Endothelial cell (in vitro differentiated cells): ENCODE measurements around the gene EID1. TPM values are rescaled to one million over a fixed set of nuclear protein-coding genes. Genes with fewer than 3 reads are reported as not detected.

Experiments used
- DNase-seq: peaks from one replicate; pipeline ENCODE4 v3.0.0; 2021; ENCODE audit warnings: low spot score
- H3K27ac Mint-ChIP-seq: one replicate; pipeline ENCODE4 v1.8.0; 2021; ENCODE audit warnings: mixed read lengths, inconsistent platforms; ENCODE audit not compliant: unreplicated experiment
- H3K27me3 Mint-ChIP-seq: one replicate; pipeline ENCODE4 v1.8.0; 2021; ENCODE audit warnings: mild to moderate bottlenecking, moderate library complexity, mixed read lengths, inconsistent platforms; ENCODE audit not compliant: unreplicated experiment
- H3K36me3 Mint-ChIP-seq: one replicate; pipeline ENCODE4 v1.8.0; 2021; ENCODE audit warnings: mild to moderate bottlenecking, low read depth, mixed read lengths, inconsistent platforms; ENCODE audit not compliant: unreplicated experiment
- H3K4me1 Mint-ChIP-seq: one replicate; pipeline ENCODE4 v1.8.0; 2021; ENCODE audit warnings: mild to moderate bottlenecking, mixed read lengths, inconsistent platforms; ENCODE audit not compliant: unreplicated experiment
- H3K4me3 Mint-ChIP-seq: one replicate; pipeline ENCODE4 v1.8.0; 2021; ENCODE audit warnings: mild to moderate bottlenecking, mixed read lengths, inconsistent platforms; ENCODE audit not compliant: unreplicated experiment
- H3K9me3 Mint-ChIP-seq: one replicate; pipeline ENCODE4 v1.8.0; 2021; ENCODE audit warnings: mixed read lengths, inconsistent platforms; ENCODE audit not compliant: unreplicated experiment
- total RNA-seq: library from RNA; stranded (reverse); fragmentation: NEBNext Ultra II Directional; extraction: Animal tissue kit (Norgen Biotek cat#: 25700); gene quantifications from one replicate; pipeline ENCODE4 v1.2.1, GENCODE V29; 2021; ENCODE audit not compliant: unreplicated experiment
- TF ChIP-seq, protein P1 (sequence below): fragments of 200-600 bp; sonication (generic); IDR thresholded peaks from one replicate; pipeline ENCODE4 v1.5.0; 2021; ENCODE audit warnings: antibody characterized with exemption; ENCODE audit not compliant: unreplicated experiment

The EID1 gene
- total RNA-seq, 1 donor from 2014 or later, result 126 TPM

GRCh38 chr15:48925714-48926223 lies 47.8 kb downstream of the EID1 start:
- H3K4me1 Mint-ChIP-seq, result peaks cover 18% of the 10 kb centered on the region
- H3K36me3 Mint-ChIP-seq, result peaks cover 15% of the 10 kb centered on the region
- H3K27ac Mint-ChIP-seq, result peak overlapping the region; percentile 21
- DNase-seq, result no peak
- H3K9me3 Mint-ChIP-seq, result no peaks in the 10 kb centered on the region
- TF ChIP-seq, protein P1, sequence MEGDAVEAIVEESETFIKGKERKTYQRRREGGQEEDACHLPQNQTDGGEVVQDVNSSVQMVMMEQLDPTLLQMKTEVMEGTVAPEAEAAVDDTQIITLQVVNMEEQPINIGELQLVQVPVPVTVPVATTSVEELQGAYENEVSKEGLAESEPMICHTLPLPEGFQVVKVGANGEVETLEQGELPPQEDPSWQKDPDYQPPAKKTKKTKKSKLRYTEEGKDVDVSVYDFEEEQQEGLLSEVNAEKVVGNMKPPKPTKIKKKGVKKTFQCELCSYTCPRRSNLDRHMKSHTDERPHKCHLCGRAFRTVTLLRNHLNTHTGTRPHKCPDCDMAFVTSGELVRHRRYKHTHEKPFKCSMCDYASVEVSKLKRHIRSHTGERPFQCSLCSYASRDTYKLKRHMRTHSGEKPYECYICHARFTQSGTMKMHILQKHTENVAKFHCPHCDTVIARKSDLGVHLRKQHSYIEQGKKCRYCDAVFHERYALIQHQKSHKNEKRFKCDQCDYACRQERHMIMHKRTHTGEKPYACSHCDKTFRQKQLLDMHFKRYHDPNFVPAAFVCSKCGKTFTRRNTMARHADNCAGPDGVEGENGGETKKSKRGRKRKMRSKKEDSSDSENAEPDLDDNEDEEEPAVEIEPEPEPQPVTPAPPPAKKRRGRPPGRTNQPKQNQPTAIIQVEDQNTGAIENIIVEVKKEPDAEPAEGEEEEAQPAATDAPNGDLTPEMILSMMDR, result no peak
- H3K4me3 Mint-ChIP-seq, result peak overlapping the region; percentile 19
- H3K27me3 Mint-ChIP-seq, result peaks cover 4% of the 10 kb centered on the region

GRCh38 chr15:48928877-48929538 lies 51.1 kb downstream of the EID1 start:
- Mint-ChIP-seq H3K27me3 (peaks cover 2% of the 10 kb centered on the region), H3K27ac (no peak overlapping the region)
- DNase-seq, result no peak

DNA sequence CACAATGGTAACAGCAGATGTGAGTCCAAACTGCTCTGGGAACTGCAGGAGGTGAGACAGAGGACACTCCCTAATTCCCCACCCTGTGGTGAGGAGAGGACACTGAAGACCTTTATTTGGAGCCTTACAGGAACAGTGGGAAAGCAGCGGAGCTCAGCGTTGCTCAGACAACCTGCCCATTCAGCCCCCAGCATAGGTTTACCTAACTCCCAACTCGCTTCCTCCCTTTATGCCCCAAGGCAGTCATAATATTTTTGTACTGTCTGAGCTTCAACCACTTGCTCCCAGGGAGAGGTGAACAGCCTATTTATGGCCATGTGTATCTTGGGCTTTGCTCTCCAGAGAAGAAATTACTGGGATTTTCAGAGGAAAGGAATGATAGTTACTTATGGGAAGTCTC lies 51.7 kb downstream of the EID1 start:
- Mint-ChIP-seq H3K9me3 (no peaks in the 10 kb centered on the region), H3K4me1 (peaks cover 18% of the 10 kb centered on the region), H3K36me3 (peaks cover 5% of the 10 kb centered on the region), H3K27ac (no peak overlapping the region), H3K27me3 (peaks cover 1% of the 10 kb centered on the region), H3K4me3 (no peak overlapping the region)
- no peak for DNase-seq
- TF ChIP-seq, protein P1, result no peak

More at GRCh38 chr15:48928877-48929538, 51.1 kb downstream of the EID1 start:
- Mint-ChIP-seq H3K9me3 (no peaks in the 10 kb centered on the region), H3K4me1 (peaks cover 18% of the 10 kb centered on the region), H3K4me3 (no peak overlapping the region), H3K36me3 (peaks cover 5% of the 10 kb centered on the region)
- TF ChIP-seq, protein P1, result no peak

Other genes with a start within 250 kb of the EID1 start
- gene FBN1, start 232.4 kb upstream of the EID1 start, total RNA-seq, result 54.0 TPM
- gene CEP152, start 67.1 kb upstream of the EID1 start, total RNA-seq, result 4.7 TPM
- gene SHC4, start 85.8 kb downstream of the EID1 start, total RNA-seq, result 6.8 TPM
- 44.3 TPM for gene SECISBP2L, start 168.3 kb downstream of the EID1 start, total RNA-seq